Breast epithelium (tissue), 3 donors: ENCODE data around the gene REG4.

Experiments used
- CTCF ChIP-seq, 3 donors: fragments of 450-650 bp; IDR thresholded peaks; one replicate each; pipeline ENCODE4 v1.5.1; 2016 to 2017; ENCODE audit warnings: antibody characterized with exemption in 3 of 3, mild to moderate bottlenecking in 3 of 3, moderate library complexity in 3 of 3
- POLR2A ChIP-seq: fragments of 450-650 bp; IDR thresholded peaks from one replicate; pipeline ENCODE4 v1.6.1; 2016; ENCODE audit warnings: antibody characterized with exemption, mild to moderate bottlenecking, moderate library complexity
- POLR2AphosphoS5 ChIP-seq, 3 donors: sonication (generic); formaldehyde crosslinking; IDR thresholded peaks; one replicate each; pipeline ENCODE4 v1.6.1; 2017; ENCODE audit warnings: antibody characterized with exemption in 3 of 3

DNA sequence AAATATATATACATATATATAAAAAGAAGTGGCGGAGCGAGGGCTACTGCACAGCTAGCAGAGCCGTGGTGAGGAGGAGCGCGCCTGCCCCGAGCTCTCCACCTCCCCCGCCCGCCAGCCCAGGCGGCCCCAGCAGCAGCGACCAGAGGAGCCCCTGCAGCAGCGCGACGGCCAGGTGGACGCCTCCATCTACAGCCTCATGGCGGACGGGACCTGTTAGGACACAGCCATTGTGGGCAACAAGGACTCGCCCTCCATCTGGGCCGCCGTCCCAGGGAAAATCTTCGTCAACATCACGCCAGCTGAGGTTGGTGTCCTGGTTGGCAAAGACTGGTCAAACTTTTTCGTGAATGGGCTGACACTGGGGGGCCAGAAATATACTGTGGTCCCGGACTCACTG, 41.9 kb upstream of the REG4 start:
- TF ChIP-seq CTCF (IDR thresholded peaks at IDR 0.05) (no peak), POLR2A (no peak), POLR2AphosphoS5 (IDR thresholded peaks at IDR 0.05) (no peak)
